Measurements from ENCODE around the gene RNF14. TPM values are rescaled to one million over a fixed set of nuclear protein-coding genes. Genes with fewer than 3 reads are reported as not detected.
A peak's percentile ranks its signal among the peaks of the same experiment; 100 is the strongest.

Gene RNF14
- total and polyA plus RNA-seq, 9 of the 15 experiments (the other 6 are each of a cell fraction or from before 2014, with no cell fraction given): 36.3 to 140 (median 75.1) TPM

- no peak for TF ChIP-seq SIN3B (IDR thresholded peaks at IDR 0.05; ENCODE audit: low read depth)
- TF ChIP-seq CHD4 (IDR thresholded peaks at IDR 0.05; ENCODE audit: insufficient read depth, insufficient replicate concordance, low read depth, low read length, poor library complexity, severe bottlenecking): no peak
- TF ChIP-seq ZNF280A (IDR thresholded peaks at IDR 0.05; ENCODE audit: low read depth, partially characterized antibody): no peak
- no peak for TF ChIP-seq SRF (CRISPR knock-in tag; IDR thresholded peaks at IDR 0.05)
- no peak for TF ChIP-seq MEIS2 (IDR thresholded peaks at IDR 0.05; ENCODE audit: partially characterized antibody)
- TF ChIP-seq MEF2A (IDR thresholded peaks at IDR 0.05; ENCODE audit: control insufficient read depth, low read depth, low read length): peak; percentile 96
- no peak for TF ChIP-seq SRSF1 (IDR thresholded peaks at IDR 0.05; ENCODE audit: low read depth, low read length)
- no peak for TF ChIP-seq SMARCA5 (IDR thresholded peaks at IDR 0.05)
- no peak for TF ChIP-seq ZNF586 (CRISPR knock-in tag; conservative IDR thresholded peaks at IDR 0.05)
- no peak for TF ChIP-seq MCM7 (IDR thresholded peaks at IDR 0.05)
Observed at GRCh38 chr5:141992349-141992963, 23.6 kb downstream of the RNF14 start (continued).

Measured in K562 (cell line).